ENCODE data around the gene C16orf74.

- no peak for TF ChIP-seq POLR2A (IDR thresholded peaks at IDR 0.05)
- TF ChIP-seq CTCF (IDR thresholded peaks at IDR 0.05): no peak
These were observed 35.0 kb upstream of the C16orf74 start for GRCh38 chr16:85785927-85786326.

Measured in ovary (tissue), 3 donors.